HG02885 (cell line): ENCODE data around the gene INPP5D.
"Not testable (repeated sequence)": the region's sequence is repeated elsewhere in the genome, so short reads cannot be mapped to it uniquely, and the experiment has no call there.

Experiments
- ATAC-seq: cut with Tn5 transposase; IDR thresholded peaks from one replicate; pipeline ENCODE4 v1.9.1; 2021; ENCODE audit warnings: mild to moderate bottlenecking; ENCODE audit not compliant: unreplicated experiment, poor library complexity

INPP5D gene

GRCh38 chr2:233051241-233052149 lies 8.6 kb upstream of the INPP5D start:
- ATAC-seq, result no peak

DNA sequence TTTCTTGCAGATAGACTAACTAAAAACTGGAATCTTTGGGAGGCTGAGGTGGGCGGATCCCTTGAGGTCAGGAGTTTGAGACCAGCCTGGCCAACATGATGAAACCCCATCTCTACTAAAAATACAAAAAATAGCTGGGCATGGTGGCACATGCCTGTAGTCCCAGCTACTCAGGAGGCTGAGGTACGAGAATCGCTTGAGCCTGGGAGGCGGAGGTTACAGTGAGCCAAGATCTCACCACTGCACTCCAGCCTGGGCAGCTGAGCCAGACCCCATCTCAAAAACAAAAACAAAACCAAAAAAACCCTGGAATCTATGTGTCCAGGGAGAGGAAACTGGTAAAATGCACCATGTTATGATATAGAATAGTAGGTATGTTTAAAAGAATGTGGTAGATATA lies 7.6 kb upstream of the INPP5D start:
- not testable (repeated sequence) for ATAC-seq

- ATAC-seq, result peak; percentile 60
Measured at GRCh38 chr2:233053928-233054784, 6.0 kb upstream of the INPP5D start.

DNA sequence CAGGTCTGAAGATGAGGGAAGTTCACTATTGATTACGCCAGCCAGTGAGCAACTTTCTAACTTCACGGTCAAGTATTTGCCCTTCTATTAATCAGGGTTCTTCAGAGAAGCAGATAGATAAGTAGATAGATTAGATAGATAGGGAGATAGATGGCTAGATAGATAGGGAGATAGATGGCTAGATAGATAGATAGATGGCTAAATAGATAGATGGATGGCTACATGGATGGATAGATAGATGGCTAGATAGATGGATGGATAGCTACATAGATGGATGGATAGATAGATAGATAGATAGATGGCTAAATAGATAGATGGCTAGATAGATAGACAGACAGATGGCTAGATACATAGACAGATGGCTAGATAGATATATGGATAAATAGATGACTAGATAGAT lies 4.8 kb upstream of the INPP5D start:
- no peak for ATAC-seq

DNA sequence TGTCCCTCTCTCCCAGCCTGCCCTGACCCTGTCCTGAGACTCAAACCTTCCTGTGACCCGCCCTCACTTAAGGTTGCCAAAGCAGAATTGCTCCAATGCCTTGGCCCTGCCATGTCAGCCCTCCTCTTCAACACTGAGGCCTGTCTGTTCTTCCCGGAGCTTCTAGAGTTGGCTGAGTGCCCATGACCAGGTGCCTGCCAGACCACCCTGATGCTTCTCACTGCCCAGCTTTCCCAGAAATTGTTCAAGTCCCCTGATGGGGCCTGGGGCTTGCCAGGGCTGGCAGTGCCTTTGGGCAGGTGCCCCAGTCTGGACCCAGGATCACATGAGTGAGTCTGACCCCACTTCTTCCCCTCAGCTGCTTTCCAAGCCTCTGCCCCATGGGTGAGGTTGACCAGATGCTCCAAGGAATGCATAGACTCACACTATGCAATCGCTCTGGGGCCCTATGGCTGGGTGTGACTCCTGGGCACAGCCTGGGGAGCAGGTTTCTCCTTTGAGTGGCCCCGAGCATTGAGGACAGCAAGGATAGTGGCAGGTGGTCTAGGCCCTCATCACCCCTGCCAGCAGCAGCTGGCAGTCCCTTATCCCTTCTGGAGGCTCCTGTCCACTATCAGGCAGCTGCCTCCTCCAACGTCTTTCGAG lies 3.1 kb upstream of the INPP5D start:
- no peak for ATAC-seq

DNA sequence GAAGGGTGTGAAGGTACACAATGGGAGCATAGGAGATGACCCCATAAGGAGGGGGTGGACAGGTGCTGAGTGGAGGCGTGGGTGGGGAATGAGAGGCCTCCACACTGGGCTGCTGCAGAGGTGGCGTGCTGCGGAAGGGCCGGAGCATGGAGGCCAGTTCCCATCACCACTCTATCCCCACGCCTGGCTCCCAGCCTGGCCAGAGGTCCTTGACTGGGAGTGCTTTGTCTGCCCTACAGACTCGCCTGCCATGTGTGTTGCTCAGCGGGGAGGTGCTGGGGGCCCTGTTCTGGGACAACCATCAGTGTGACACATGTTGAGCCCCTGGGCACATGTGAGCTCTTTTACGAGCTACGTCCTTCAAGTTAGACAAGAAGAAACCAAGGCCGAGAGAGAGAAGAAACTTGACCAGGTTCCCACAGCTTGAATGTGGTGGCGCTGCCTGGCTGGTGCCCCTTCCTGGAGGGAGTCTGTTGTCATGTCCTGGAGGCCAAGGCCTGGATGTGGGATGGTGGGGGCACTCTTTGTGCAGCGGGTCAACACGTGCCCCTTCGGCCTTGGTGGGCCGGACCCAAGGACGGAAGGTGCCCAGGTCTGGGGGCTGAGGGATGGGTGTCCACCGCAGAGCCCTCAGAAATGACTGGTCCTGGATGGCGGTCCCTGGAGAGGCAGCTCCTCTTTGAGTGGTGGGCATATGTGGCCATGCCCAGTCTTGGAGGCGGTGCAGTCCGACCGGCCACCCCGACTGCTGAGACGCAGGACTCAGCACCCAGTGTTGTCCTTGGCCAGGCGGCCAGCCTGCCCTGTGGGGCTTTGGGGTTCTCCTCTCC lies 1.2 kb upstream of the INPP5D start:
- ATAC-seq, result no peak

- ATAC-seq, result no peak
Measured at GRCh38 chr2:233059547-233059796, 670 bp upstream of the INPP5D start.

DNA sequence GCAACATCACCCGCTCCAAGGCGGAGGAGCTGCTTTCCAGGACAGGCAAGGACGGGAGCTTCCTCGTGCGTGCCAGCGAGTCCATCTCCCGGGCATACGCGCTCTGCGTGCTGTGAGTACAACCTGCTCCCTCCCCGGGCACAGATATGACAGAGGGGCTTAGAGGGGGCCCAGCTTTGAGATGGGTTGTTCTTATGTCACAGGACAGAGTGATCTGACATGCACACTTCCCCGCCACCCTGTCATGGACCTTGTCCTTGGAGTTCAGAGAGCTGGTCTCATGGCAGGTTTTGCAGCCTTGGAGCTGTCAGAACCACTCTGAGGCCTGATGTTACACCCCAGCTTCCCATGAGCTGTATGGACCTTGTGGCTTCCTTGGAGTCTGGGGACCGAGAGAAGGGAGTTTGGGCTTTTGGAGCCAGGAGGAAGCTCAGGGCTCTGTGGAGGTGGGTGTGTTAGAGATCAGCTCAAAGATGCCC lies 398 bp downstream of the INPP5D start:
- no peak for ATAC-seq

DNA sequence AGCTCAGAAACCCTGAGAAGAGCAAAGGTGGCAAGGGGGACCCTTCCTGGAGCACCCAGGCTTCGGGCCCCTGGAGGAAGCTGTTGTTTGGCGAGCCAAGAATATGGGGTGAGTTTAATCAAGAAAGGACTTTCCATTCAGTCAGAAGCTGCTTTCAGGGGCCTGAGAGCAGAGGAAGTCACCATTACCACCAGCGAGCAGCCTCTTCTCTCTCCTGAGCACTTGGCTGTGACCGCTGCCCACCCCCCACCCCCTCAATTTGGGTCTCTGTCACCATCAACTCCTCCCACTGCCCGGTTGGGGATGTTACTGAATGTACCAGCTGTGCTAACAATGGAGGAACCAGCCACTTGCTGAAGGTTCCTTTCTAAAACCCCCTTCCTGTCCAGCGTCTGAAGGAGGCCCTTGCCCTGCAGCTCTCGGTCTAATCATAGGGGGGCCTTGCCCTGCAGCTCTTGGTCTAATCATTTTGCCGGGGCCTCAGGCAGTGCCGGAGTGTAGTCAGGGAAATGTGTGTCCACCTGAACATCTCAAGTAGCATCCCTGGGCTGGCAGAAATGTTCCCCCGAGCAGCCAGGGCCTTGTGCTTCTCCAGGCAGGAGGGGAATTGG lies 943 bp downstream of the INPP5D start:
- no peak for ATAC-seq

DNA sequence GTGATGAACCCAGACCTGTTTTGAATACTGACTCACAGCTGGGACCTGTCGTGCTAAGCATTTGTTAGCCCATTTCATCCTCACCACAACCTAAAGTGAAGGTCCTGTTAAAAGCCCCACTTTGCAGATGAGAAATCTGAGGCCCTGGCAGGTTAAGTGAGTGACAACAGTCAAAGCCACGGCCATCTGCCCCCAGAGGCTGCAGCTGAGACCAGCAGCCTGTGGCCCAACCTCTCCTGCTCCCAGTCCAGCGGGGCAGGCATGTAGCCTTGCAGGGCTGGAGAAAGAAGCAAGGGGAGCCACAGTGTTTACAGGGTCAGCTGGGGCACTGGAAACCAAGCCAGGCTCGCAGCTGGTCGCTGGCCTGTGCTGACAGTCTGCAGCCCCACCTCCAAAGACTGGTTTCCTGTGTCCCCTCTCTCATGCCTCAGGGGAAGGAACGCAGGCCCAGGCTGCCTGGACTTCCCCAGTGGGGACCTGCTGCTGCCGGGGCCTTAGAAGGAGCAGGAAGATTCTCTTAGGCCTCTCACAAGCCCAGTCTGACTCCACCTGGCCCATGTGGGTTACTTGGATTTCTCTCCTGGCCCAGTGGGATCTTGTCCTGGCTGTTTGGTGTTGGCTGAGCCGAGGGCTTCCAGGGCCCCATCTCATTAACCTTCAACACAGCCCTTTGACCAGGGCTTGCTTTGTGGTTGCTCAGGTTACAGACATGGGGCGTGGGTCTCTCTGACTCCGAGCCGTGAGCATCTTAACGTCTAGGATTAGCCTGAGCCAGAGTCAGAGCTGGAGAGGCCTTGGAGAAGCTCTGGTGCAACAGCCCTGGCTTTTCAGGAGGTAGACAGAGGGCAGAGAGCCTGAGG lies 1.7 kb downstream of the INPP5D start:
- ATAC-seq, result no peak

- ATAC-seq, result no peak
Measured at GRCh38 chr2:233062451-233062850, 2.3 kb downstream of the INPP5D start.

DNA sequence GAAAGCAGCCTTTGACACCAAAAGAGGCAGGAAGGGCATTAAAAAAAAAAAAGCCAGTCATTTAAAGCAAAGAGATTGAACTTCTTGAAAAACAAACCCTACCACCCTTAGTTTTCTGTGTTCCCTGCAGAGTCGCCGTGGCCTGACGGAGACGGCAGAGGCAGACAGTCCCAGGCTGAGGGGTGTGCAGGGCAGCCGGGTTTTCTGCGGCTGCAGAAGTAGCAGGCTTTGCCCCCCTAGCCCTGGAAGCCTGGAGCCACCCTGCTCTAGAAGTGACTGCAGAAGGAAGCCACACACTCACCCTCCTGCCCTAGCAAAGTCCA lies 2.8 kb downstream of the INPP5D start:
- ATAC-seq, result no peak

- ATAC-seq, result peak; percentile 55
Measured at GRCh38 chr2:233063269-233063975, 3.3 kb downstream of the INPP5D start.

- no peak for ATAC-seq
Measured at GRCh38 chr2:233063976-233064411, 3.9 kb downstream of the INPP5D start.

DNA sequence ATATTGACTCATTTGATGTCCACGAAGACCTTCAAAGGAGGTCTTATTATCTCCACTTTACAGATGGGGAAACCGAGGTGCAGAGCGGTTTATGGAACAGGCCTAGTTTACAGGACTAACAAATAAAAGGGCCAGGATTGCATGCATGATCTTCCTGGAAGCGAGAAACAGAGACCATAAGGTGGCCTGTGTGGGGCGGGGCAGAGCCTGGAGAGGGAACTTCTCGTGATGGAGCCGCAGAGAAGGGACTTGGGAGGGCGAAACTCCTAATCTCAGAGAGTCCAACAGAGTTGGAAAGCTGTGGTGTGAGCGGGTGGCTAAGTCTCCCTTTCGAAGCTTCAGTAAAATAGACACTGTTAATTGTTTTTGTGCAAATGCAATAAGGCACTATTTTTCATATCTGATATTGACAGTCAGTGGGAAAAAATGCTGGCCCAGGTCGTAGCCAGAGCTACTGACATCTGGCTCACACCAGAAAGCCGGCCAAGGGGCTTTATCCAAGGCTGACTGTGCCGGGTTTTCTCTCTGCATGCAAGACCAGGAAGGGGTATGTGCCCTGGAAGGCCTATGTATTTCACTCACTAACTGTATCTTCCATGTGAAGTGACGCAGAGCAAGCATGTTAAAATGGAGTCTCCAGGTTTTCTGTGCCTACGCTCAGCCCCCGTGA lies 4.5 kb downstream of the INPP5D start:
- no peak for ATAC-seq

DNA sequence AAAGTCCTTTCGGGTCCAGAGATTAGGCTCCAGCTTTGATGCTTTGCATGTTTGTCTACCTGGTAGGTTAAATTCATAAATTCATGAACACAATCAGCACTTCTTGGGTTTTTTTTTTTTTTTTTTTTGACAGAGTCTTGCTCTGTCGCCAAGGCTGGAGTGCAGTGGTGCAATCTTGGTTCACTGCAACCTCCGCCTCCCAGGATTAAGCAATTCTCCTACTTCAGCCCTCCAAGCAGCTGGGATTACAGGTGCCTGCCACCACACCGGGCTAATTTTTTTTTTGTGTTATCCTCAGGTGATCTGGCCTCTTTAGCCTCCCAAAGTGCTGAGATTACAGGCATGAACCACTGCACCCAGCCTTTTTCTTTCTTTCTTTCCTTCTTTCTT lies 5.1 kb downstream of the INPP5D start:
- not testable (repeated sequence) for ATAC-seq

DNA sequence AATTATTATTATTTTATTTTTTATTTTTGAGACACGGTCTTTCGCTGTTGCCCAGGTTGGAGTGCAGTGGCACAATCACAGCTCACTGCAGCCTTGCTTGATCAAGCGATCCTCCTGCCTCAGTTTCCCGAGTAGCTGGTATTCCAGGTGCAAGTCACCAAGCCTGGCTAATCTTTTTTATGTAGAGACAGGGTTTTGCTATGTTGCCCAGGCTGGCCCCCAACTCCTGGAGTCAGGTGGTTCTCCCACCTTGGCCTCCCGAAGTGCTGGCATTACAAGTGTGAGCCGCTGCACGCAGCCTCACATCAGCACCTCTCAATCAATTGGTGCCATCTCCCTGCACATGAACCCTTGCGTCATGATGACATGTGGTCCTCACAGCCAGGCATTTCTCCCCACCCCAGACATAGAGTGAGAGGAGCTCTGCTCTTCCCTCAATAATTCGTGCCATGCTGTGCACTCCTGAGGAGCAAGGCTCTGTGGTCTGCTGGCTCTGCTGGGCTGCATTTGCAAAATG lies 5.9 kb downstream of the INPP5D start:
- ATAC-seq, result no peak
